HPDE6-E6E7 (cell line): ENCODE results near the gene CAPN6.

Source experiments
- DNase-seq: peaks from one replicate; pipeline ENCODE4 v3.0.0; 2011; ENCODE audit warnings: missing footprints; ENCODE audit errors: extremely low spot score

The CAPN6 gene

GRCh38 chrX:111200327-111200726 lies 70.0 kb downstream of the CAPN6 start:
- DNase-seq, result no peak

GRCh38 chrX:111199505-111199904 lies 70.8 kb downstream of the CAPN6 start:
- DNase-seq, result no peak
